NCI-H2196 (cell line): ENCODE measurements around the gene RBM20.
"Not testable (repeated sequence)": the region's sequence is repeated elsewhere in the genome, so short reads cannot be mapped to it uniquely, and the experiment has no call there.

Source experiments
- DNase-seq: peaks from one replicate; lab custom pipeline; 2025; ENCODE audit not compliant: unreplicated experiment; lab: John Stamatoyannopoulos, UW

RBM20 gene

DNA sequence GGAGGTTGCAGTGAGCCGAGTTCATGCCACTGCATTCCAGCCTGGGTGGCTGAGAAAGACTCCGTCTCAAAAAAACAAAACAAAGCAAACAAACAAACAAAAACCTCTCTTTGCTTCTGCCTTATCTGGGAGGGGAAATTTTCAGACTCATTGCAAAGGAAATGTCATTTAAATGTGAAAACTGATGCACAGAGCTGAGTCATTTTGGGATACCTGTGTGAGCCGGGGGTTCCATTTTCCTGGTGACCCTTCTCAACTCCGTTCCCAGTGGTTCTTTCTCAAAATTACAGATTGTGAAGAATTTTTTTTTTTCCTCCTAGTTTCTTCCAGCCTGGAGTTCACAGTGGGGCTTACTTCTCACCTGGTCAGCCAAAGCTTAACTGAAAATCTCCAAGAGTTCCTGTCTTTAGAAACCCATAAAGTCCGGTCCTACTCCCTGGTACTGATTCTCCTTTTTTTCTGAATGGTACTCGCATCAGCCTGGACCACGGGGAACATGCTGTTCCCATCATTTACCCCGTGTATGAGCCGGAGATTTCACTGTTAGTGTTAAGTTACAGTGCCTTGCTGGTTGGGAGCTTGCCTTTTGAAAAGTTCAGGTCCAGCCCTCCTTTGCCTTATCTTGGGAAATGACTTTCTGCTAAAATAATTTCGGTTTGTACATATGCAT lies 56.9 kb downstream of the RBM20 start:
- DNase-seq, result no peak

DNA sequence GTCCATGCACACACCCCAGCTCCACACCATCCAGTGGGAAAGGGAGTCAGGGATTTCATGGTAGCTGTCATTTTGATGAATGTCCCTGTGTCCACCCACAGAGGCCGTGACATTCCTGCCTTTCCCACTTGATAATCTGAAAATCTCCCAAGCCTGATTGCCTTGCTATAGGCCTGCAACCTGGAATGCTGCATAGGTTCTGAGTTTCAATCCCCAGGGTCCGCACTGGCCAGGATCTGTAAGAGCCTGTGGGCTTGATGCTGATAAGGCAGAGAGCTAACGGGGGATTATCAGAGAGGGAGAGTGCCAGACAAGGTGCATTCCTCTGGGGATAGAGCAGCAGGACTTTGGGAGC lies 57.5 kb downstream of the RBM20 start:
- DNase-seq, result no peak

GRCh38 chr10:110704070-110704469 lies 59.9 kb downstream of the RBM20 start:
- DNase-seq, result no peak

DNA sequence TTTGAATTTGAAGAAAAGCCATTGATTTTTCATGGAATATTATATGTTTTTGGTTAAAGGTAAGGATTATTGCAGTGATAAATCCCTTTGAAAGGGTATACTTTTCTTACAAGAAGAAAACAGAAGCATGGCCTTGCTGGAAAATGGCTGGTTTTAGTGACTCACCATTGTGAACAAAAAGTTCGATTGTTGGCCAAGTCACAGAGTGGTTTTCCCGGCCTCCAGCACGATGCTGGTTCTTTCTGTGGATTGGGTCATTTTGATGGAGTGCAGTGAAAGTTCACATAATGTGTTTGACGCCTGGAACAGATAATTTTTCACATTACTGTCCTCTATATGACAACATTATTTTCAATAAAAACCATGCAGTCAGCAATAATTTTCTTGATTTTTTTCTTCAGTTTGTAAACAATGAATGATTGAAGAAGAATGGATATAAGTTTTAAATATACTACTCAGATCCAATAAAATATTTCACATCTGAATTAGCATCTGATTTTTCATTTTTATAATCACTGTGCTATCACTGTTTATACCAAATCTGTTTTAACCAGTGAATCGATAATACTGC lies 60.9 kb downstream of the RBM20 start:
- DNase-seq, result no peak

- DNase-seq, result not testable (repeated sequence)
Measured at GRCh38 chr10:110705596-110705995, 61.5 kb downstream of the RBM20 start.

- DNase-seq, result no peak
Measured at GRCh38 chr10:110706690-110707098, 62.6 kb downstream of the RBM20 start.

DNA sequence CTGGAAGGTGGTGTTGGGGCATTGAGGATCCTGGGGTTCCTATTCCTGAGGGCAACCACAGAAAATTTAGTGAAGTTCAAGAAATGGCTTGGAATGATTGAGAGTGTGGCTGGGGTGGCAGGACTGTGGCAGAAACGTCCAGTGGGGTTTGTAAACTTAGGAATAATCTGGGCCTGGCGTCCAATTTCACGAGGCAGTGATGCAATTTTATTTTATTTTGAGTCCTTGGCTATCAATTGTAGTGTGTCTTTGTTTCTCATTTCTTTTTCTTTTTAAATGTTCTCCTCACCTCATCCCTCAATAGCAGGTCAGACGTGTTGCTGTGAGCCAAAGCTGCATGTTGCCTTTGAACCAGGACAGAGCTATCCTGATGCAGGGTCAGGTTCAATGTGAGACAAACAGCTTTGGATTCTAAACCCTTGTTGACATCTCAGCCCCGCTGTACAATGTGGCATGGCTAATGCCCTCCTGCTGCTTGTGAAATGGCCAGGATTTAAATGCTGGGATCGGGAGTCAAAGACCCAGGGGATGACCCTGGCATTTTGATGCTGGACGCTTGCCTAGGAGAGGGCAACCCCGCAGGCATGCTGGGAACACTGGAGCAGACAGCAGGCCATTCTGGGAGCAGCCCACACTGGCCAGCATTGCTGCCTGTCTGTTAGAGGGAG lies 64.8 kb downstream of the RBM20 start:
- no peak for DNase-seq

GRCh38 chr10:110709444-110709828 lies 65.3 kb downstream of the RBM20 start:
- no peak for DNase-seq

GRCh38 chr10:110709964-110710587 lies 65.9 kb downstream of the RBM20 start:
- no peak for DNase-seq

DNA sequence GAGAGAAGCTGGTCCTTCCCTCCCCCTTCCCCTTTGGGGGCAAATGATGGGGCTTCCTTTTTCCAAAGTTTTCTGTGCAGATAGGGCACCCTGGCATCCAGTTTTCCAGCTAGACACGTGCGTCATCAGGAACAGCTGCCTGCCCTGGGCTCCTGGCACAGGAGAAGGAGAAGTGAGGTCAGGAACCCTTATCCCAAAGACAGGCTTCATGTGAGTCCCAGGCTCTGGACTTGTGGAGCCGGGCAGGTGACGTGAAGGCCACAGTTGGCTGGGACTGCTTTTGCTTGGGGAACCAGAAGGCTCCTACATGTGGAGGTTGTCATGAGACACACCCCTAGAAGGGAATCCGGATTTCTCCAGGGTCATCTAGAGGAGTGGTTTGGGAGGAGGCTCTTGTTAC lies 66.5 kb downstream of the RBM20 start:
- DNase-seq, result no peak

DNA sequence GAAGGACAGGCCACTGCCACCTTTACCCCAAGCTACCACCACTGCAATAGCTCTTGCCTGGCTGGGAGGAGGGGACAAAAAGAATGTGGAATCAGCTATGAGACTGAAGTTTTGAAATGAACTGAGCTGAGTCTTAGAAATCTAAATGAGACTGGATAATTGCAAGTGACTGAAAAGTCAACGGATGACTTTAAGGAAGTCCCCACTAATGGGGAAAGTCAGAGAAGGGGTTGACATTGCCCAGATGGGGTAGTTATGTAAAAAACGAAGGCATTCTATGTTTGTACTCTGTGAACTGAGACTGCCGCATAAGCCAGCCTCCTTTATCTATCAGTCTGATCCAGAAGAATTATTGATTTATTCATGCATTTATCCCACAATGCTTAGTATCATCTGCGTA lies 67.2 kb downstream of the RBM20 start:
- DNase-seq, result no peak

GRCh38 chr10:110714356-110714755 lies 70.2 kb downstream of the RBM20 start:
- DNase-seq, result no peak

GRCh38 chr10:110717781-110718589 lies 73.8 kb downstream of the RBM20 start:
- no peak for DNase-seq

- no peak for DNase-seq
Measured at GRCh38 chr10:110721406-110722038, 77.4 kb downstream of the RBM20 start.

- DNase-seq, result no peak
Measured at GRCh38 chr10:110723224-110723891, 79.2 kb downstream of the RBM20 start.

GRCh38 chr10:110724116-110724921 lies 80.2 kb downstream of the RBM20 start:
- no peak for DNase-seq

DNA sequence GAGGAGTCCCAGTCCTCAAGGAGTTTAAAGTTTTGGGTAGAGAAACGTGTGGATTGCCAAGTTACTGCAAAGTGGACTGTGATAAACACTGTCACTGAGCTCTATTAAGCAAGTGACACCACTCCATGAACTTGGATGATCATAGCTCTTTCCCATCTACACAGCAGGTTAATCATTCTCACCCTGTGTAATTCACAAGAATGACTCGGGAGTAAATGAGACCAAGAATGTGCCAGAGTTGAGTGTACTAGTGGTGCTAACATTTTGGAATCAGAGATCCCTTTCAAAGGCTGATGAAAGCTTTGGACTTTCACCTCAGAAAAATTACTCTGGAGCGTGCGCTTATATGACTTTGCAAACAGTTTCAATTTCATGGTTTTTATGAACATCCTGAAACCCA lies 80.8 kb downstream of the RBM20 start:
- no peak for DNase-seq

- no peak for DNase-seq
Measured at GRCh38 chr10:110725801-110726630, 81.9 kb downstream of the RBM20 start.

GRCh38 chr10:110727785-110728184 lies 83.6 kb downstream of the RBM20 start:
- not testable (repeated sequence) for DNase-seq
